ENCODE data around the gene CHRDL2.
A peak's percentile ranks its signal among the peaks of the same experiment; 100 is the strongest.
"Not testable (repeated sequence)": the region's sequence is repeated elsewhere in the genome, so short reads cannot be mapped to it uniquely, and the experiment has no call there.

The CHRDL2 gene, protein sequence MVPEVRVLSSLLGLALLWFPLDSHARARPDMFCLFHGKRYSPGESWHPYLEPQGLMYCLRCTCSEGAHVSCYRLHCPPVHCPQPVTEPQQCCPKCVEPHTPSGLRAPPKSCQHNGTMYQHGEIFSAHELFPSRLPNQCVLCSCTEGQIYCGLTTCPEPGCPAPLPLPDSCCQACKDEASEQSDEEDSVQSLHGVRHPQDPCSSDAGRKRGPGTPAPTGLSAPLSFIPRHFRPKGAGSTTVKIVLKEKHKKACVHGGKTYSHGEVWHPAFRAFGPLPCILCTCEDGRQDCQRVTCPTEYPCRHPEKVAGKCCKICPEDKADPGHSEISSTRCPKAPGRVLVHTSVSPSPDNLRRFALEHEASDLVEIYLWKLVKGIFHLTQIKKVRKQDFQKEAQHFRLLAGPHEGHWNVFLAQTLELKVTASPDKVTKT

DNA sequence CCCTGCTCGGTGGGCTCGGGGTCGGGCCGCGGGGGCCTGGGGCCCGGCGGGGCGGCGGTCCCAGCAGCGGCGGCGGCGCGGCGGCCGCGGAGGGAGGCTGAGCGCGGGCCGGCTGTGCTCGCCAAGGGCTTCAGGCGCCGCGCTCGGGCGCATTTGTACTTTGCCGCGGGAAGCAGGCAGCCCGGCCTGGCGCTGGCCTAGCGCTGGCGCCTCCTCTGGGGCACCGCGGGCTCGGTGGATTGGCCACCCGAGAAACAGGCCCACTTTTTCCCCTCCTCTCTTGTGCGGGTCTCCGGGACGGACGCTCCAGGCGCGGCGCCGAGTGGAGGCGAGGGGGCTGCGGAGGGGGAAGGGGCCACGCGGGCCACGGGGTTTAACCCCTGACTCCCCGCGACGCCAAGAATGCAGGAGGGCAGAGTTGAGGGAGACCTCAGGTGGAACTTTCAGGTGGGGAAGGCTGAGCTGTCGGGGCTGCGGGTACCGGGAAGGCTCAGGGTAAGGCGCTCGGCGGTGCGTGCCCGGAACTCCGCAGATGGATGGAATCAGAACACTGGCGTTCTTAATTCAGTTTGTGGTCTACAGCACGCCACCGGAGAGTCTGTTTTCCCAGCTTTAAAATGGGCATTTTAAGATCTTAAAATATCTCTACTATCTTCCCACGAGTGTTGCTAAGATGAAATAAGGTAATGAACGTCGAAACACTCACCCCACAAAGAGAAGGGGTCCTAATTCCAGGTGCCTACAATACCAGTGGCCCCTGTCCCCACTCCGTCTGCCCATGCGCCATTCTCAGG is at the start of gene CHRDL2:
Gene CHRDL2 (minus strand): TSS at position 126 of the 794 bp plus-strand sequence. CDS start 538 bp downstream, outside the sequence.
- DNase-seq = no peak

DNA sequence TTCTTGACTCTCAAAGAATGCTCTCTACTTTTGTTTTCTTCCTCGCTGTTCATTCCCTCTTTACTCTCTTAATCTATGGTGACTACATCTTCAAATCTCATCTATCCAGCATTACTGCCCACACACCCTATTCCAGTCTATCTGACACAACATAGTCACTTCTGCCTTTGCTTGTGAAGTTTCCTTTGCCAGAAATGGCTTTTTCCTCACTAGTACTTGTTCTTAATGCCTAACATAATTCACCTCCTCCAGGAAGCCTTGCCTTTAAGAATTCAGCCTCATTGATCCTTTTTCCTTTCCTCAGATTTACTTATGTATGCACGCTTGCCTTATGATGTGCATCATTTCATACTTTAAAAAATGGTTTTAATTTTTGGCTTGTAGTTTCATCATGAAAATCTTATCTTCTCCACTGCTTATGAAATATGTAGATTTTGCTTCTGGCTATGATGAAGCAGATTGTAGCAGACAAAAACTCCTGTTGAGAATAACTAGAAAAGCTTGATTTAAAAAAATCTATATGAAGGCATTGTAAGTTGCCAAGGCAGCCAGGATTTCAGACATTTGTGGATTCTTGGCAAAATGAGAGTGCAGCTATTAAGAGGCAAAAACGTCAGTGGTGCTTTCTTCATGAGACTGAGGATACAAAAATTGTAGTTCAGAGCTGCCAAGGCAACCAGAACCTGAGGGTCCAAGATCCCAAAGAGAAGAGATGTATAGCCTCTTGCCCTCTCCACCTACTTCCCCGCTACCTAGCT is 49.2 kb upstream of the CHRDL2 start:
- DNase-seq = no peak

DNA sequence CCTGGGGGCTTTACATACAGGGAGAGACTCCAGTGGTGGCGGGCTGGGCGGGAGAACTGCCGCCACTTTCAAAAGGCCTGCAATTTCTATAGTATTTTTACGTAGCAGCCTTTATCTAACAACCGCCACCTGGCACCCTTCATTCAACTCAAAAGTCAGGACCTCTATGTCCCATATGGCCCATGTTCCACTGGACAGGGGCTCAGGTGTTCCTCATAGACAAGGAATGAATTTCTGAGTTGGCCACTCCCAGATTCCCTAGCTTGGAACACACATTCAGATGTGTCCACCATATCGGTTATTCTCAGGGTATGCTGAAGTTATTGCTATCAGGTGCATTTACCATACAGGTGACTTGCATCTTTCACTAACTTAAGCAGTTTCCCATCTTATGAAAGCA is 47.4 kb upstream of the CHRDL2 start:
- no peak for DNase-seq

DNA sequence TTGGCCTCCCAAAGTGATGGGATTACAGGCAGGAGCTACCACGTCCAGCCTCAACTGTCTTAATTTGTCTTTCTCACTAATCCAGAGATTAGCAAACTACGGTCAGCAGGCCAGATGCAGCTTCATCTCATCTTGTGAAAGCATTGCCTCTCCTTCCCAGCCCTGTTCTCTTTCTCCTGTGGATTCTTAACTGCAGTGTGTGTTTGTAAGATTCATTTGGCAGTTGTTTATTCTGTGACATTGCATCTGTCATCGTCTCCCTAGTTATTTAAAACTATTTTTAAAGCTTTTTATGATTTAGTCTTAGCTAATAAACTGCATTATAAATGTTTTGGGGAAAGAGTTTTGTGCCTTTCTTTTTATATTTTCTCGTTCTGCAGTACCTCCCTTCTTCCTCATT is 46.7 kb upstream of the CHRDL2 start:
- no peak for DNase-seq

DNA sequence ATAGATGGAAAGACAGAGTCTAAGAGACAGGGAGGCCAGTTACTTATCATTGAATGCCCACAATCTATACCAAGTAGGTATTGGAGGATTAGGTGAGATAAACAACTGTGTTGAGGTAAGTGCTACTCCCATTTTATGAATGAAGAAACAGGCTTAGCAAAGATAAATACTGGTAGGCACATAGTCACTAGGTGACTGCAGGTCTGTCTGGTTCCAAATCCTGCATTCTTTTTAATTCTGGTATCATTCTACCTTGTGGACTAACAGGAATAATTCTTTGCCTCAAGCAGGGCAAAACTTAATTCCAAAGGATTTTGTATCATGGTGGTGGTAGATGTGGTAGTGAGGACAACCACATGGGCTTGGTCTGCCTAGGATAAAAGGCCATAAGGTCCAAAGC is 45.8 kb upstream of the CHRDL2 start:
- no peak for DNase-seq

DNA sequence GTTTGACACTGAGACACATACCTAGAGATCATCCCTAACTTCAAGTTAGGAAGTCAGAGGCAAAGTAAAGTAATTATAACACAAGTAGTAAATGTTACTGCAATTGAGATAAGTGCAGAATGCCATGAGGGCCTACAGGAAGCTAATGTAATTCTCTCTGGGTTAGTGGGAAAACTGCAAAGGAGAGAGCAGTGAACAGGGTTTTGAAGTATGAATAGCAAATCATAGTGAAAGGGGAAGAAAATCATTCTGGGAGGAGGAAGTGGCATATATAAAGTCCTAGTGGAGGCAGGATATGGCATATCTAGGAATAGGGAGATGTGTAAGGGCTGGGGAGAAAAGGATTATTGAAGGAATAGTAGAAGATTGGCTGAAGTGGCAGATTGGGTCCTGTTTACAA is 45.3 kb upstream of the CHRDL2 start:
- no peak for DNase-seq

DNA sequence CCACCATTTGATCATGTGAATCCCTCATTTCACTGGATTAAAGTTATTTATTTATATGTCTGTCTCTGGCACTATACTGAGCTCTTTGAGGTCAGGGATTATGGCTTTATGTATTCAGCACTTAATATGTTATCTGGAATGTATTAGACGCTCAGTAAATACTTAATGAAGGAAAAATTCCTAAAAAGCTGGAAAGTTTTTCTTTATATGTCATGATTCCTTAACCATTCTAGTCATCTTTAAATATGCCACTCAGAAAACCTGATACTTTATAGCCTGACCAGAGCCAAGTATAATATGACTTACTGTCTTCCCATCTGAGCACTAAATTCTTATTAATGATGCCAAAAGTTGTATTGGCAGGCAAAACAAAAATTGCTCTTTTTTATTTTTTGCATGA is 44.5 kb upstream of the CHRDL2 start:
- no peak for DNase-seq

DNA sequence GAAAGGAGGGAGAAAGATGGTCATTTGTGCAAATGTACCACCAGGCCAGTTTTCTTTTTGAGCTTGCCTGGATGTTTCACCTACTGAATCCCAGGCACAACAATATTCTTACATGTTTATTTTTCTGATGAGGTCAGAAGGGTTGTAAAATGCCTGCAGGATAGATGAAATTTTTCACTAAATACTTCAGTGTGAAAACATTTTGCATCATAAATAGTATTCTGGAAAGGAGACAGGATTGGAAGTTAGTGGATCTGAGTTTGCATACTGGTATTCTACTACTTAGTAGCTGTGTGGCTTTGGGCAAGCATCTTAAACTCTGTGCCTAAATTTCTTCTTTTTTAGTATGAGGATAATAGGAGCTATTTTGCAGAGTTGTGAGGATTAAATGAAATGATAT is 42.2 kb upstream of the CHRDL2 start:
- DNase-seq = no peak

DNA sequence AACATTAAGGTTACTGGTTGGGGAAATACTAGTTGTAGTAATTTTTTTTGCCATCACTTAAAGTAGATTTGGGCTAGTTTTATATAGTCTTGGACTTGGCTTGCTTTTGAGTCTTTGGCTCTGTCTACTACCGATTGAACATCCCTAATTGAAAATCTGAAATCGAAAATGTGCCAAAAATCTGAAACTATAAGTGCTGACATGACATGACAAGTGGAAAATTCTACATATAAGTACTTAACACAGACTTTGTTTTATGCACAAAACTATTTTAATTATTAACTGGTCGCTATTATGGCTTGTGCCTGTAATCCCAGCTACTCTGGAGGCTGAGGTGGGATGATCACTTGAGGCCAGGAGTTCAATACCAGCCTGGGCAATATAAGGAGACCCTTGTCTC is 39.9 kb upstream of the CHRDL2 start:
- no peak for DNase-seq

DNA sequence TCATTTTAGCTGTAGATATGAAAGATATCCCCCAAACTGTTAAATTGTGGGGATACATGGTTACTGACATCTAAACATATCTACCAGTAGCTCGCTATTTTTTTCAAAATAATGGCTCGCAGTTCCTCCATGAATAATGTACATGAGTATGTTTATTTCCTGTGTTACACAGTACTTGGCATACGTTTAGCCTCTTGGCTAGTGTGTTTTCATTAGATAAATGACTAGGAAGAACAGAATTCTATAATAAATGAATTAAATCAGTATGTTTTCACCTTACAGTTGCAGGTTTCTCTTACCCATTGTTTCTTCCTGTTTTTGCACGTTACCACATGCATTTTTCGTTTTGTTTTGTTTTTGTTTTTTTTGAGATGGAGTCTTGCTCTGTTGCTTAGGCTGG is 39.2 kb upstream of the CHRDL2 start:
- DNase-seq = no peak

DNA sequence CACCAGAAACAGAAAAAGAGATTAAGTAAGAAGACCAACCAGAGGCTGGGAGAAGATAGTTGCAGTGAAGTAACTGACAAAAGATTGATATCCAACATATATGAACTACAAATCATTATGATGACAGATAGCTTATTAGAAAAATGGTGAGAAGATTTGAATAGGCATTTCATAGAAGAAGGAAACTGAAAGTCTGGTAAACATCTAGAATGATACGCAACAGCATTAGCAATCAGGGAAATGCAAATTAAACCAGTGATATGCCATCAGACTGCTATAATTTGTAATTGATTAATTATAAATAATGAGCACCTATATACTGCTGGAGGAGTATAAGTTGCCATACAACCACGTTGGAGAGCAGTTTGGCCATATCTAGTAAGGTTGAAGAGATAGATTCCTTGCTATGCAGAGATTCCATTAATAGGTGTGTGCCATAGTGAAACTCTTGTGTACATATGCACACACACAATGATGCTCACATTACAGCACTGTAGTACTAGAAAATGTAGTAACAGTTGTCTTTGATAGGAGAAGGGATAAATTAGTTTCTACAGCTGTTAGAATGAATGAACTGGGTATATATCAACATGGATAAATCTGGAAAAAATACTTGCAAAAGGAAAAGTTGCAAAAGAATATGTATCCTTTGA is 38.0 kb upstream of the CHRDL2 start:
- DNase-seq = no peak

DNA sequence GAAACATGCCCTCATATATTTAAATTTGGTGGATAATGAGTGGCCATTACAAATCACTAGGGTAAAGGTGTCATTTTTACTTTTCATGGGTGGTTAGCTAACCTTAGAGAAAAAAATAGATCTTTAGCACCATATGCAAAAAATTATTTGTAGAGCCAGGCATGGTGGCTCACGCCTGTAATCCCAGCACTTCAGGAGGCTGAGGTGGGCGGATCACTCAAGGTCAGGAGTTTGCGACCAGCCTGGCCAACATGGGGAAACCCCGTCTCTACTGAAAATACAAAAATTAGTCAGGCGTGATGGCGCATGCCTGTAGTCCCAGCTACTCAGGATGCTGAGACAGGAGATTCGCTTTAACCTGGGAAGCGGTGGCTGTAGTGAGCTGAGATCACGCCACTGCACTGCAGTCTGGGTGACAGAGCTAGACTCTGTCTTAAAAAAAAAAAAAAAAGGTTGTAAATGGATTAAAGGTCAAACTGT is 37.0 kb upstream of the CHRDL2 start:
- not testable (repeated sequence) for DNase-seq

DNA sequence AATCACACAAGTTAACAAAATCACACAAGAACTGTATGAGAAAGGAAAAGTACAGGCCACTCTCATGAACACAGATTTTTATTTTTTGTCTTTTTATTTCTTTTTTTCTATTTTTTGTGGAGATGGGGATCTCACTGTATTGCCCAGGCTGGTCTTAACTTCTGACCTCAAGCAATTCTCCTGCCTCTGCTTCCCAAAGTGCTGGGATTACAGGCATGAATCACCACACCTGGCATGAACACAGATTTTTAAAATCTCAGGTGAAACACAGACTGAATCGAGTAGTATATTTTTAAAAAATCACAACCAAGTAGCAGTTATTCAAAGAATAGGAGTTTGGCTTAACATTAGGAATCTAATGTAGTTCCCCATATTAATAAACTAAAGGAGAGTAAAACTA is 35.7 kb upstream of the CHRDL2 start:
- DNase-seq = no peak

DNA sequence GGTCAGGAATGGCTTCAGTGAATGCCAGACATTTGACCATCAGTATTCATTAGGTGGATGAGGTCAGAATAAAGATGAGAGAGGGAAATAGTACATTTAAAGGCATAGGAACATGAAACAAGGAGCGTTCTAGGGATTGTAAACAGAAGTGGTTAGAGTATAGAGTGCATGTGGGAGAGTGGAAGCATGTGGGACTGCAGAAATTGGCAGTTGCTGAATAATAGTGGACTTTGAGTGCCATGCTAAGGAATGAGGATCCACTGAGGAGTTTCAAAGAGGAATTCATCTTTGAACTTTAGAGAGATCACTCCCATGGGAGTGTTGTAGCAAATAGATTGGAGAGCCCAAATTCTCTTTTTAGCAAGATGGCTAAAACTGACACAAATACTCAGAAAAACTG is 25.3 kb upstream of the CHRDL2 start:
- DNase-seq = no peak

DNA sequence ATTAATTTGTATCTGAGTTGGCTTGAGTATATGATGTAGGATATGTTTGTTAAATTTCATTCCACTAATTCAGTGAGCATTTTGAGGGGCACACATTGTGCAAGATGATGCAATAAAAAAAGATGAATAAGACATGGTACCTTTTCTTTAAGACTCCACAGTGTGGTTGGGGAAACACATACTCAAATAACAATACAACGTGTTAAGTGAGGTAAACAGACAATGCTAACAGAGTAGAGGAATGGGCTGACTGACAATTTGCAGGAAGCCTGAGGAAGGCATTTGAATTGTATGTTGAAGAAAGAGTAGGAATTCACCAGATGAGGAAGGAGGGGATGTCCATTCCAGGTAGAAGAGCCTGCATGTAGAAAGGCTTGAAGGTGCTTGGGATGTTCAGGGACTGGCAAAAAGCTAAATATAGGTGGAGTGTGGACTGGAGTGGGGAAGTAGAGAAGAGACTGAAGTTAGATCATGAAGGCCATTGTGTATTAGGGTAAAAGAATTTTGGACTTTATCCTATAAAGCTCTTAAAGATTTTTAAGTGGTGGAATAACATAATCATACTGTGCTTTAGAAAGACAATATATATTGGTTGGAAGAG is 24.3 kb upstream of the CHRDL2 start:
- no peak for DNase-seq

DNA sequence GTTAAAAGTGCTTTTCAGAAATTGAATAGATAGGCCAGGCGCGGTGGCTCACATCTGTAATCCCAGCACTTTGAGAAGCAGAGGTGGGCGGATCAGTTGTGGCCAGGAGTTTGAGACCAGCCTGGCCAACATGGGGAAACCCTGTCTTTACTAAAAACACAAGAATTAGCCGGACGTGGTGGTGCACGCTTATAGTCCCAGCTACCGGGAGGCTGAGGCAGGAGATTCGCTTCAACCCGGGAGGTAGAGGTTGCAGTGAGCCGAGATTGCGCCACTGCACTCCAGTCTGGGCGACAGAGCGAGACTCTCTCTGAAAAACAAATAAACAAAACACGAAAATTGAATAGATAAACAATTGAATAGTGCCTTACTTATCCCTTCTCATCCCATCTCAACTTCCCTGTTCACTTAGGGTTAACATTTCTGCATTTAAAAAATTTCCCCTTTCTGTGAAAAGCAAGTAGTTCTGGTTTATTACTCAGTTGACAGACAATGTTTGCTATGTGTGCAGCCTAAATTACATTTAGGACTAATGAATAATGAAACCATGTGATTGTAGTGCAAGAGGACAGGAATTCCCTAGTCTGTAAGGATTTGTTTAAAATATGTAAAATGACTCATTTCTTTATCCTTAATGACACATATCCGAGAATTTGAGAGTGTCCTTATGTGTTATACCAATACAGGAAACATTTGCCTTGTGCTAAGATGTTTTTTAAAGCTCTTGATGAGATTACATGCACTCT is 23.5 kb upstream of the CHRDL2 start:
- no peak for DNase-seq

DNA sequence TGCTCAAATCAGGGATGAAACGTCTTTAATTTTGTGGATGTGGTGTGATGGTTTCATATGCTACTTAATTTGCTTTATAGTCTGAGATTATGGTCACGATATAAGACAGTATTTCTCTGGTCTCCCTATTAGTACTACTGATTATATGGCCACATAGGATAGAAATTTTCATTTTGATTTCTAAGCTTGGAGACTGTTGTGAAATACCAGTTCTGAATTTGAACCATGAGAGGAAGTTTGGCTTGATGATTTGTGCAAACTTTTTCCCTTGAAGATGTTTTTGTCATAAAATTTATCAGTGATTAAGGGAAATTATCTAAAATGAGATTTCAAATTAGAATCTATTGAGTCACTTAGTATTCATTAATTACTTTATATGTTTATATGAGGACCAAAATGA is 20.1 kb upstream of the CHRDL2 start:
- no peak for DNase-seq

DNA sequence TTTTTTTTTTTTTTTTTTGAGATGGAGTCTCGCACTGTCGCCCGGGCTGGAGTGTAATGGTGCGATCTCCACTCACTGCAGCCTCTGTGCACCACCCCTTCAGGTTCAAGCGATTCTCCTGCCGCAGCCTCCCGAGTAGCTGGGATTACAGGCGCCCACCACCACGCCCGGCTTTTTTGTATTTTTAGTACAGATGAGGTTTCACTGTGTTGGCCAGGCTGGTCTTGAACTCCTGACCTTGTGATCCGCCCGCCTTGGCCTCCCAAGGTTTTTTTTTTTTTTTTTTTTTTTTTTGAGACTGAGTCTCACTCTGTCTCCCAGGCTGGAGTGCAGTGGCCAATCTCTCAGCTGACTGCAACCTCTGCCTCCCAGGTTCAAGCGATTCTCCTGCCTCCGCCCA is 19.4 kb upstream of the CHRDL2 start:
- not testable (repeated sequence) for DNase-seq

DNA sequence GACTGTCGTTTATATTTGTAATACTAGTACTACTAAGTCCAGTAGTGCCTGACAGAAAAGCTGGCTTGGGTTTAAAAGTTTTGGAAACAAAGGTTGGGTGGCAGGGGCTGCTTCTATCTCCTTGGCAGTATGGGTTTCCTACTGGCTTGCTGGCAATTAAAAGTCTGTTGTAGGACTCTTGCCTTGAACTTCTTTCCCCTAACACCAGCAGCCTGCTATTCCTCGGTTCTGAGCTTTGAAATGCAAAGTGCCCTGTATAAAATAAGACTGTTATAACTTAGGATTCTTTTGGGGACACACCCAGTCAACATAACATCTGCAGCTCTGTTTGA is 18.7 kb upstream of the CHRDL2 start:
- DNase-seq = no peak

DNA sequence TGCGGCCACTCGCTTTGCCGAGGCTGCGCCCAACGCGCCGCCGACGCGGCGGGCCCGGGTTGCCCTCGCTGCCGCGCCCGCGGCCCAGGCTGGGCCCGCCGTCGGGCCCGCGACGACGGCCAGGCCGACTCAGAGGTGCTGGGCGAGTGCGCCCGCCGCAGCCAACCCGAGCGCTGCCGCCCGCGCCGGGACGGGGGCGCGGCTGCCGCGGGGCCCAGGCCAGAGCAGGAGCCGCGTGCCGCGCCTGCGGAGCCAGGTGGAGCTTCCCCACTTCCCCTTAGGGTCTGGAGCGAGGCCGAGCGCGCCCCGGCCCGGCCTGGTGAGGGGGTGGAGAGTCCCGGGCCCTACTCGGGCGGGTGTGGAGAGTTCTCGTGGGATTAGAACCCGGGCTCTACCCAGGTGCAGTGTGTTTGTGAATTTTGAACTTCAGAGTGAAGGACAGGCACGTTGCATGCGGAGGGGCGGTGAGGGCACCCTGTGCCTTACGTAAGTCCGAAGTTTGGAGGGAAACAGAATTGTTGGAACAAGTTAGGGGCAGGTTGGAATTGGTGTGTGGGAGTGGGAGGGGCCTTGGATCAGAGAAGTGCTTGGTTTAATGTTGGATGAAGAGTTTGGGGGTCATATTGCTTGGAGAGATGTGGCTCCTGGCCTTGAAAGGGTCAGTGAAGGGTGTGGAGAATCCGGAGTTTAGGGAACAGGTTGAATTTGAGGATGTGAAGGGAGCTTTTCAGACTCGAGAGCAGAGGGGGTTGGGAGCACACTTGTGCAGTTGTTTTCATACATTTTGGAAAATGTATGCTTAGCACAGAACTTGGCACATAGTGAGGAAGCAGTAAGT is 18.1 kb upstream of the CHRDL2 start:
- DNase-seq = peak; percentile 70
